SK-N-SH (cell line): ENCODE data around the gene ICAM5.

Experiments used
- CTCF ChIP-seq: fragments of 200-600 bp; sonication (generic); IDR thresholded peaks from 2 replicates; pipeline ENCODE4 v1.6.1; 2017; ENCODE audit warnings: antibody characterized with exemption, mild to moderate bottlenecking, moderate library complexity
- RXRA ChIP-seq: IDR thresholded peaks from 2 replicates; pipeline ENCODE4 v1.4.0; 2012; ENCODE audit warnings: low read depth, mild to moderate bottlenecking, borderline replicate concordance

- TF ChIP-seq CTCF (no peak), RXRA (no peak)
Observed at GRCh38 chr19:10339977-10340376, 50.2 kb downstream of the ICAM5 start.
